B cell (primary cell): ENCODE measurements around the gene BCL2L13. TPM values are rescaled to one million over a fixed set of nuclear protein-coding genes. Genes with fewer than 3 reads are reported as not detected.
"Not testable (repeated sequence)": the region's sequence is repeated elsewhere in the genome, so short reads cannot be mapped to it uniquely, and the experiment has no call there.

Experiments used
- ATAC-seq: fragments of 200-7000 bp; cut with Tn5 transposase; one replicate; pipeline ENCODE4 v1.10.0; 2021; ENCODE audit warnings: low read depth, mild to moderate bottlenecking, moderate number of reproducible peaks, moderate library complexity
- CTCF ChIA-PET: fragments of 350-600 bp; sonication (Branson Sonifier 250); formaldehyde crosslinking; loops from one replicate; lab custom pipeline; 2021; ENCODE audit warnings: antibody characterized with exemption, inconsistent platforms; lab: Charles Lee
- POLR2A ChIA-PET: fragments of 350-600 bp; sonication (Branson Sonifier 250); formaldehyde crosslinking; loops from one replicate; lab custom pipeline; 2021; ENCODE audit warnings: antibody characterized with exemption; lab: Charles Lee
- DNase-seq: peaks from one replicate; pipeline ENCODE4 v3.0.0; 2013
- H2AFZ ChIP-seq: 2 replicates; pipeline ENCODE4 v1.6.1; 2012; ENCODE audit warnings: mild to moderate bottlenecking, low read depth, low read length; ENCODE audit not compliant: insufficient read depth, poor library complexity, severe bottlenecking
- H3K27ac ChIP-seq, 2 donors: 1 replicate in 1 of 2; 2 replicates in 1 of 2; pipeline ENCODE4 v1.5.1; 2012 to 2013; ENCODE audit warnings: low read length in 2 of 2, mild to moderate bottlenecking in 2 of 2, moderate library complexity in 1 of 2
- H3K27me3 ChIP-seq, 4 experiments: fragments of 200-600 bp in 1 of 4; sonication (generic) in 1 of 4; replicated peaks in 1 of 4; 1 replicate in 2 of 4; 2 replicates in 2 of 4; pipeline versions ENCODE4 v1.6.1 to v1.7.0; 2013 to 2016; ENCODE audit warnings: low read length in 3 of 4, mild to moderate bottlenecking in 2 of 4, mixed read lengths in 1 of 4, moderate library complexity in 1 of 4; ENCODE audit not compliant: insufficient read depth in 4 of 4, control insufficient read depth in 3 of 4; ENCODE audit errors: control extremely low read depth in 1 of 4
- H3K36me3 ChIP-seq, 2 experiments: replicated peaks in 1 of 2; 1 replicate in 1 of 2; 2 replicates in 1 of 2; pipeline versions ENCODE4 v1.6.1 to v1.7.1; 2013; ENCODE audit warnings: low read length in 1 of 2; ENCODE audit not compliant: insufficient read depth in 2 of 2, control insufficient read depth in 1 of 2; ENCODE audit errors: control extremely low read depth in 1 of 2, extremely low read depth in 1 of 2
- H3K4me1 ChIP-seq, 2 donors: fragments of 200-600 bp in 1 of 2; sonication (generic) in 1 of 2; 1 replicate in 1 of 2; 2 replicates in 1 of 2; pipeline versions ENCODE4 v1.5.1 to v1.6.1; 2013 to 2017; ENCODE audit warnings: low read length in 2 of 2; ENCODE audit not compliant: control insufficient read depth in 2 of 2, insufficient read depth in 2 of 2
- H3K4me2 ChIP-seq: replicated peaks from 2 replicates; pipeline ENCODE3; 2012; ENCODE audit warnings: mild to moderate bottlenecking, low read depth, low read length; ENCODE audit not compliant: poor library complexity, severe bottlenecking
- H3K4me3 ChIP-seq, 5 experiments: fragments of 200-600 bp in 1 of 5; sonication (generic) in 1 of 5; 1 replicate in 3 of 5; 2 replicates in 2 of 5; pipeline versions ENCODE4 v1.5.1 to v1.7.0; 2011 to 2016; ENCODE audit warnings: low read length in 4 of 5, mild to moderate bottlenecking in 4 of 5, low read depth in 2 of 5, control low read depth in 1 of 5, moderate library complexity in 1 of 5; ENCODE audit not compliant: insufficient read depth in 1 of 5; ENCODE audit errors: control extremely low read depth in 1 of 5, extremely low read depth in 1 of 5
- H3K79me2 ChIP-seq: fragments of 200-600 bp; sonication (generic); one replicate; pipeline ENCODE4 v1.6.0; 2016; ENCODE audit warnings: low read length; ENCODE audit not compliant: control insufficient read depth, insufficient read depth
- H3K9ac ChIP-seq: fragments of 200-600 bp; sonication (generic); 2 replicates; pipeline ENCODE4 v1.6.1; 2017; ENCODE audit warnings: mild to moderate bottlenecking, low read length, moderate library complexity
- H3K9me3 ChIP-seq, 3 donors: one replicate each; pipeline versions ENCODE4 v1.6.1 to v1.7.1; 2013; ENCODE audit warnings: low read length in 2 of 3; ENCODE audit not compliant: control insufficient read depth in 2 of 3, insufficient read depth in 1 of 3; ENCODE audit errors: control extremely low read depth in 1 of 3
- H4K20me1 ChIP-seq: 2 replicates; pipeline ENCODE4 v1.6.0; 2012; ENCODE audit warnings: mild to moderate bottlenecking, low read length; ENCODE audit not compliant: insufficient read depth, control insufficient read depth, poor library complexity, severe bottlenecking
- H3K27ac Mint-ChIP-seq: one replicate; pipeline ENCODE4 v1.8.0; 2021; ENCODE audit warnings: mixed read lengths
- H3K27me3 Mint-ChIP-seq: one replicate; pipeline ENCODE4 v1.8.0; 2021; ENCODE audit warnings: mixed read lengths
- H3K4me1 Mint-ChIP-seq: one replicate; pipeline ENCODE4 v1.8.0; 2021; ENCODE audit warnings: mixed read lengths
- H3K4me3 Mint-ChIP-seq: one replicate; pipeline ENCODE4 v1.8.0; 2021; ENCODE audit warnings: mixed read lengths
- H3K9me3 Mint-ChIP-seq: one replicate; pipeline ENCODE4 v1.8.0; 2022; ENCODE audit warnings: mixed read lengths; ENCODE audit not compliant: insufficient read depth
- CTCF ChIP-seq: fragments of 200-600 bp; IDR thresholded peaks from one replicate; pipeline ENCODE4 v1.8.0; 2022; ENCODE audit warnings: antibody characterized with exemption, mild to moderate bottlenecking
- EZH2 ChIP-seq: IDR thresholded peaks from 2 replicates; pipeline ENCODE4 v1.6.1; 2012; ENCODE audit warnings: borderline replicate concordance, low read depth, mild to moderate bottlenecking, moderate library complexity, low read length; ENCODE audit not compliant: insufficient read depth, poor library complexity, severe bottlenecking
- WGBS: methylation state at CpG from one replicate; pipeline ENCODE4 v1.1.5; 2013; ENCODE audit warnings: missing lambda C conversion rate; ENCODE audit not compliant: insufficient coverage; 5-methylcytosine and 5-hydroxymethylcytosine counted together
- intact Hi-C: fragments of 100-400 bp; cut with micrococcal nuclease; formaldehyde crosslinking; loops from one replicate; pipeline ENCODE4 v1.10.0; 2022
- polyA plus RNA-seq: library from polyadenylated mRNA; depleted of rRNA; stranded (reverse); fragments of >200 nt; gene quantifications from 2 replicates; pipeline ENCODE4 v1.2.3, GENCODE V29; 2012
- total RNA-seq, 2 donors: library from RNA; stranded (reverse); fragments of 120-200 nt in 1 of 2; gene quantifications; 1 replicate in 1 of 2; 2 replicates in 1 of 2; pipeline versions ENCODE4 v1.2.3 to v1.2.4, GENCODE V29; 2013 to 2022

BCL2L13 gene
- total and polyA plus RNA-seq, 2 donors (not counting 1 experiment from before 2014, with no cell fraction given), result 19.2 to 29.9 TPM

DNA sequence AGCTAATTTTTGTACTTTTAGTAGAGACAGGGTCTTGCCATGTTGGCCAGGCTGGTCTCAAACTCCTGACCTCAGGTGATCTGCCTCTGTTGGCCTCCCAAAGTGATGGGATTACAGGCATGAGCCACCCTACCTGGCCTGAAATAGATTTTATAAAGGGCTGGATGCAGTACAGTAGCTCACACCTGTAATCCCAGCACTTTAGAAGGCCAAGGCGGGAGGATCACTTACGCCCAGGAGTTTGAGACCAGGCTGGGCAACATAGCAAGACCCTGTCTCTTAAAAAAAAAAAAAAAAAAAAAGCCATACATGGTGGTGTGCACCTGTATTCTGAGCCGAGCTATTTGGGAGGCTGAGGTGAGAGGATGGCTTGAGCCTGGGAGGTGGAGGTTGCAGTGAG is 59.7 kb downstream of the BCL2L13 start:
- ATAC-seq, H3K4me1 Mint-ChIP-seq, H2AFZ ChIP-seq, H3K27me3 ChIP-seq, H3K9ac ChIP-seq, H3K27ac Mint-ChIP-seq, CTCF ChIA-PET, H3K4me1 ChIP-seq, DNase-seq, POLR2A ChIA-PET, H3K4me3 ChIP-seq, H4K20me1 ChIP-seq, H3K79me2 ChIP-seq, H3K9me3 Mint-ChIP-seq, H3K27ac ChIP-seq, H3K4me2 ChIP-seq, H3K27me3 Mint-ChIP-seq, H3K4me3 Mint-ChIP-seq, intact Hi-C loops, H3K9me3 ChIP-seq: not testable (repeated sequence)
- WGBS, result no CpG with 5 or more reads among the region's 3 CpGs
- H3K36me3 ChIP-seq, result peaks cover 4 to 31% of the 10 kb centered on the region in 2 experiments

DNA sequence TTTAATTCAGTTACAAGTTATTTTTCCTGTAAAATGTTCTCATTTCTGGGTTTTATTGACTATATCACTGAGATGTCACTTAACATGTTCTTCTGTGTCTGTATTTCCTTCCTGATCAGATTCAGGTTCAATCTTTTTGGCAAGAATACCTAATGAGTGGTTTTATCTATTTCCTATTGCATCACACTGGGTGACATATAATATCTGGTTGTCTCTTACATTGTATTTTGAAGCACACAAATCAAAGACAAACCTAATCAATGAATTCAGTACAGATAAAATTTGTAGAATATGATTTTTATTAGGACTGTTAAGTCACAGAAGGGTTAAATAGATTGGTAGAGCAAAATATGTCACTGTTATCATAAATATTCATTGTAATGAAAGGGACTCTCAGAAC is 60.4 kb downstream of the BCL2L13 start:
- no peaks in the 10 kb centered on the region for H3K4me1 Mint-ChIP-seq
- Histone ChIP-seq H3K9ac (no peak overlapping the region), H3K4me1 (no peaks in the 10 kb centered on the region), H2AFZ (no peak overlapping the region), H3K36me3 (peaks cover 4 to 31% of the 10 kb centered on the region in 2 experiments), H4K20me1 (no peaks in the 10 kb centered on the region), H3K27ac (no peak overlapping the region), H3K27me3 (no peaks in the 10 kb centered on the region), H3K4me3 (no peak overlapping the region), H3K79me2 (no peaks in the 10 kb centered on the region), H3K9me3 (no peaks in the 10 kb centered on the region), H3K4me2 (no peak overlapping the region)
- ATAC-seq (no peak), DNase-seq (no peak)
- CTCF ChIA-PET, result no interaction called here
- no peak overlapping the region for H3K27ac Mint-ChIP-seq
- intact Hi-C loops, result no loop called here
- H3K27me3 Mint-ChIP-seq, result no peaks in the 10 kb centered on the region
- H3K9me3 Mint-ChIP-seq, result no peaks in the 10 kb centered on the region
- no peak overlapping the region for H3K4me3 Mint-ChIP-seq
- TF ChIP-seq CTCF, result no peak
- no peak for TF ChIP-seq EZH2
- POLR2A ChIA-PET, result no interaction called here
